CD4-positive, alpha-beta T cell treated with Interleukin-12 subunit alpha and Interleukin-12 subunit beta, for 1 hour (primary cell): ENCODE results near the gene CSTB.

Experiments used
- DNase-seq: peaks from one replicate; pipeline ENCODE4 v3.0.0-alpha.2; 2020

CSTB gene

GRCh38 chr21:43810505-43811261 is 34.6 kb upstream of the CSTB start:
- DNase-seq, result peak; percentile 85

GRCh38 chr21:43809853-43810504 is 33.9 kb upstream of the CSTB start:
- no peak for DNase-seq

- no peak for DNase-seq
Measured at GRCh38 chr21:43809346-43809799, 33.3 kb upstream of the CSTB start.

- DNase-seq, result no peak
Measured at GRCh38 chr21:43808832-43809251, 32.7 kb upstream of the CSTB start.

- no peak for DNase-seq
Measured at GRCh38 chr21:43808367-43808766, 32.3 kb upstream of the CSTB start.

GRCh38 chr21:43806017-43806710 is 30.1 kb upstream of the CSTB start:
- DNase-seq, result no peak

GRCh38 chr21:43805275-43805800 is 29.2 kb upstream of the CSTB start:
- peak; percentile 17 for DNase-seq

- DNase-seq, result no peak
Measured at GRCh38 chr21:43803558-43804300, 27.6 kb upstream of the CSTB start.

GRCh38 chr21:43802713-43803313 is 26.7 kb upstream of the CSTB start:
- no peak for DNase-seq

GRCh38 chr21:43801006-43801783 is 25.1 kb upstream of the CSTB start:
- no peak for DNase-seq

- no peak for DNase-seq
Measured at GRCh38 chr21:43800566-43800965, 24.5 kb upstream of the CSTB start.

GRCh38 chr21:43800124-43800523 is 24.0 kb upstream of the CSTB start:
- no peak for DNase-seq

GRCh38 chr21:43799301-43799840 is 23.3 kb upstream of the CSTB start:
- DNase-seq, result no peak

GRCh38 chr21:43797925-43798715 is 22.0 kb upstream of the CSTB start:
- no peak for DNase-seq

GRCh38 chr21:43797415-43797814 is 21.3 kb upstream of the CSTB start:
- DNase-seq, result no peak

GRCh38 chr21:43794857-43795256 is 18.7 kb upstream of the CSTB start:
- no peak for DNase-seq

- DNase-seq, result no peak
Measured at GRCh38 chr21:43794311-43794710, 18.2 kb upstream of the CSTB start.

- no peak for DNase-seq
Measured at GRCh38 chr21:43793243-43793642, 17.1 kb upstream of the CSTB start.

GRCh38 chr21:43792406-43792805 is 16.3 kb upstream of the CSTB start:
- no peak for DNase-seq

GRCh38 chr21:43790010-43790524 is 14.0 kb upstream of the CSTB start:
- DNase-seq, result no peak
